Activated CD8-positive, alpha-beta T cell treated with anti-CD3 and anti-CD28 coated beads, Interleukin-2, amount 10 ng/mL, durations not matched to agents 7 days and 5 days (primary cell): Measurements from ENCODE around the gene BBS4. TPM values are rescaled to one million over a fixed set of nuclear protein-coding genes. Genes with fewer than 3 reads are reported as not detected.

Experiments
- ATAC-seq: fragments of 150-1000 bp; cut with Tn5 transposase; one replicate; pipeline ENCODE4 v1.10.0; 2021; ENCODE audit warnings: moderate library complexity
- CTCF ChIA-PET: fragments of 350-600 bp; sonication (Branson Sonifier 250); formaldehyde crosslinking; loops from one replicate; lab custom pipeline; 2021; ENCODE audit warnings: antibody characterized with exemption; lab: Charles Lee
- POLR2A ChIA-PET: fragments of 350-600 bp; sonication (Branson Sonifier 250); formaldehyde crosslinking; loops from one replicate; lab custom pipeline; 2021; ENCODE audit warnings: antibody characterized with exemption; lab: Charles Lee
- DNase-seq: peaks from one replicate; pipeline ENCODE4 v3.0.0-alpha.2; 2020
- H3K27ac Mint-ChIP-seq: one replicate; pipeline ENCODE4 v1.8.0; 2021; ENCODE audit warnings: mild to moderate bottlenecking, mixed read lengths
- H3K27me3 Mint-ChIP-seq: one replicate; pipeline ENCODE4 v1.8.0; 2021; ENCODE audit warnings: low read depth, mixed read lengths
- H3K36me3 Mint-ChIP-seq: one replicate; pipeline ENCODE4 v1.8.0; 2021; ENCODE audit warnings: low read depth, mixed read lengths
- H3K4me1 Mint-ChIP-seq: one replicate; pipeline ENCODE4 v1.8.0; 2021; ENCODE audit warnings: low read depth, mixed read lengths
- H3K4me3 Mint-ChIP-seq: one replicate; pipeline ENCODE4 v1.8.0; 2021; ENCODE audit warnings: mild to moderate bottlenecking, mixed read lengths
- H3K9me3 Mint-ChIP-seq: one replicate; pipeline ENCODE4 v1.8.0; 2022; ENCODE audit warnings: mixed read lengths; ENCODE audit not compliant: insufficient read depth
- total RNA-seq, 2 experiments: library from RNA; stranded (reverse); gene quantifications; one replicate each; pipeline ENCODE4 v1.2.3, GENCODE V29; 2021

Gene BBS4
- total RNA-seq, 2 experiments from 2014 or later, result 9.2 to 11.6 TPM

GRCh38 chr15:72784456-72784876, 98.5 kb downstream of the BBS4 start:
- Mint-ChIP-seq H3K4me3 (peak overlapping the region; percentile 86), H3K9me3 (no peaks in the 10 kb centered on the region), H3K36me3 (peaks cover 25% of the 10 kb centered on the region), H3K4me1 (peaks cover 53% of the 10 kb centered on the region), H3K27me3 (peaks cover under 1% of the 10 kb centered on the region), H3K27ac (peak overlapping the region; percentile 95)
- ATAC-seq (peak; percentile 12), DNase-seq (no peak)
- ChIA-PET CTCF (interaction anchor here (0.6 to 3.8 kb wide), 8 partner anchors 9 to 481 kb away, joined by 3 to 21 read pairs (median 4); partner anchors contain the start of genes BBS4 and HIGD2B), POLR2A (interaction anchor here (0.6 to 1.6 kb wide), 5 partner anchors 9 to 552 kb away, joined by 3 to 4 read pairs (median 4); no protein-coding TSS in a partner anchor)

DNA sequence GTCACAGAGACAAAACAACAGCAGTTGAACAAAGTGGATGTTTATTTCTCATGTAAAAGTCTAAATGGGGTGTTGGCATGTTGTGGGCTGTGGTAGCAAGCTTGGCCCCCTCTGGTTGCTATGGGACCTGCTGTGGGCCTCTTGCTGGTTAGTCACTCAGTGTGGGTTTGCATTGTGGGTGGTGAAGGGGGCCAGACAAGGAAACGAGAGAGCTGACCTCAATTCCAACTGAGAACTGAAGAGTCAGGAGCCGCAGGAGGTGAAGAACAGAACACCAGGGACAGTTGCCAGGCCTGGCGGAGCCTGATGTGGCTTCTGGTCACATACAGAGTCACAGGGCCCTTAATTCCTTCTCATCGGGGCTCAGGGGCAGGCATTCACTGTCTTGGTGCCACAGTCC, 99.4 kb downstream of the BBS4 start:
- DNase-seq (peak; percentile 62), ATAC-seq (no peak)
- H3K4me1 Mint-ChIP-seq, result peaks cover 45% of the 10 kb centered on the region

GRCh38 chr15:72785841-72786240, 99.8 kb downstream of the BBS4 start:
- POLR2A ChIA-PET, result interaction anchor here (0.9 to 1.1 kb wide), 2 partner anchors 46 to 100 kb away, joined by 4 to 5 read pairs; partner anchors contain the start of genes BBS4 and HIGD2B
- Mint-ChIP-seq H3K27ac (peak overlapping the region; percentile 95), H3K27me3 (peaks cover 5% of the 10 kb centered on the region)

More for the DNA sequence above, 99.4 kb downstream of the BBS4 start:
- no peaks in the 10 kb centered on the region for H3K9me3 Mint-ChIP-seq
- no peak overlapping the region for H3K4me3 Mint-ChIP-seq
- ChIA-PET POLR2A (interaction anchor here (0.9 to 1.2 kb wide), 3 partner anchors 35 to 99 kb away, joined by 3 to 5 read pairs (median 4); partner anchors contain the start of genes BBS4 and HIGD2B), CTCF (interaction anchor here (0.6 to 3.8 kb wide), 5 partner anchors 10 to 455 kb away, joined by 3 to 21 read pairs (median 3); no protein-coding TSS in a partner anchor)
- H3K27me3 Mint-ChIP-seq, result peaks cover 3% of the 10 kb centered on the region
- H3K36me3 Mint-ChIP-seq, result peaks cover 18% of the 10 kb centered on the region
- H3K27ac Mint-ChIP-seq, result peak overlapping the region; percentile 95

GRCh38 chr15:72786242-72786641, 100.2 kb downstream of the BBS4 start:
- ATAC-seq, result no peak
- H3K4me3 Mint-ChIP-seq, result no peak overlapping the region
- H3K27me3 Mint-ChIP-seq, result peaks cover 8% of the 10 kb centered on the region
- ChIA-PET POLR2A (interaction anchor here (1.1 kb wide), 1 partner anchor 100 kb away, joined by 5 read pairs; the partner anchor contains the start of genes BBS4 and HIGD2B), CTCF (interaction anchor here (1.2 to 3.8 kb wide), 5 partner anchors 9 to 455 kb away, joined by 3 to 21 read pairs (median 3); no protein-coding TSS in a partner anchor)
- H3K36me3 Mint-ChIP-seq, result peaks cover 13% of the 10 kb centered on the region
- H3K4me1 Mint-ChIP-seq, result peaks cover 39% of the 10 kb centered on the region
- H3K9me3 Mint-ChIP-seq, result no peaks in the 10 kb centered on the region
- DNase-seq, result no peak
- H3K27ac Mint-ChIP-seq, result no peak overlapping the region

More at GRCh38 chr15:72785841-72786240, 99.8 kb downstream of the BBS4 start:
- ATAC-seq, result no peak
- Mint-ChIP-seq H3K4me3 (no peak overlapping the region), H3K4me1 (peaks cover 43% of the 10 kb centered on the region), H3K36me3 (peaks cover 17% of the 10 kb centered on the region), H3K9me3 (no peaks in the 10 kb centered on the region)
- DNase-seq, result no peak
- CTCF ChIA-PET, result interaction anchor here (0.6 to 3.8 kb wide), 6 partner anchors 9 to 455 kb away, joined by 3 to 21 read pairs (median 3); no protein-coding TSS in a partner anchor

- no peak overlapping the region for H3K4me3 Mint-ChIP-seq
- POLR2A ChIA-PET, result interaction anchor here (1.1 kb wide), 1 partner anchor 101 kb away, joined by 5 read pairs; the partner anchor contains the start of genes BBS4 and HIGD2B
- no peaks in the 10 kb centered on the region for H3K9me3 Mint-ChIP-seq
- ATAC-seq (no peak), DNase-seq (no peak)
- H3K36me3 Mint-ChIP-seq, result peaks cover 7% of the 10 kb centered on the region
- H3K27me3 Mint-ChIP-seq, result peaks cover 8% of the 10 kb centered on the region
- no peak overlapping the region for H3K27ac Mint-ChIP-seq
- CTCF ChIA-PET, result interaction anchor here (1.2 to 3.8 kb wide), 4 partner anchors 8 to 281 kb away, joined by 3 to 21 read pairs (median 4); no protein-coding TSS in a partner anchor
- peaks cover 34% of the 10 kb centered on the region for H3K4me1 Mint-ChIP-seq
Measured at GRCh38 chr15:72786676-72787345, 100.8 kb downstream of the BBS4 start.

DNA sequence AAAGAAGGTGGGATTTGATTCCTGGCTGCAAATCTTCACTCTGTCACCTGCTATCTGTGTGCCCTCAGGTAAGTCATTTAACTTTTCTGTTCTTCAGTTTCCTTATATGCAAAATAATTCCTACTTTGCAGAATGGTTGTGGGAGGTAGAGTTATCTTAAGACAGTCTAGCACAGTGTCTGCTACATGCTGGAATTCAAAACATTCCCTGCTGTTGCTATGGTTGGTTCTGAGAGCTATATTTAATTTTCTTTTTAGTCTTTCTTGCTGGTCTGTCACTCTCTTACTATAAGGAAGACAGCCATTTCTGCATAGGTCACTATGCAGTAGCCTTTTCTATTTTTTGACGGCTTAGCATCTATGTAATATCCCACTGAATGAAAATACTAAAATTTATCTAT, 101.5 kb downstream of the BBS4 start:
- Mint-ChIP-seq H3K36me3 (peaks cover 5% of the 10 kb centered on the region), H3K9me3 (no peaks in the 10 kb centered on the region), H3K4me3 (no peak overlapping the region), H3K4me1 (peaks cover 31% of the 10 kb centered on the region), H3K27ac (no peak overlapping the region), H3K27me3 (peaks cover 12% of the 10 kb centered on the region)
- DNase-seq (no peak), ATAC-seq (no peak)
- ChIA-PET POLR2A (no interaction called here), CTCF (interaction anchor here (3.8 kb wide), 1 partner anchor 65 kb away, joined by 21 read pairs; no protein-coding TSS in a partner anchor)

Other genes with a start within 250 kb of the BBS4 start
- 100 to 1,000 TPM; 110 to 119 TPM for gene ARIH1, start 211.9 kb upstream of the BBS4 start, total RNA-seq
- gene GOLGA6B, start 31.5 kb upstream of the BBS4 start, total RNA-seq, result not detected
- under 1 TPM in 1 of 2 experiments, not detected in 1; 0.24 TPM for gene HIGD2B, start within 50 bp of the BBS4 start, total RNA-seq
- 10 to 100 TPM; 69.3 to 76.2 TPM for gene ADPGK, start 97.6 kb downstream of the BBS4 start, total RNA-seq